ENCODE data around the gene RUVBL1.

DNA sequence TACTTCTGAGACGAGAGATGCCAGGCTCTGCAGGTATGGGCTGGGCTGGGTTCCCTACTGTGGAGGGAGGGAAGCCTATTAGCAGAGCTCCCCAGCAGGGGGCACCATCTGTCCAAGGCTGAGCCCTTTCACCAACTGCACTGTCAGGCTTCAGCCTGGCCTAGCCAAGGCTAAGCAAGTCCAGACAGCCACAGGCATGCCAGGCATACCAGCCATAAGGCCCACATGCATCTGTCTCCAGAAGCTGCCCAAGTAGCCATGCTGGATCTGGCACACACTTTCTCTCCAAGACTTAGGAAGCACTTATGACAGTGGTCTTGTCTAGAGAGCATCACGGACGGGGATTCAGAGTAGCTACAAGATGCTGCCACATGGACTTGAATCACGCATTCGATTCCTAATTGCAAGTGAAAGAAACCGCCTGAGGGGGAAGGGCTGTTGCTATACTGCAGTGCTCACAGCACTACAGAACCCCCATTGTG, 28.3 kb downstream of the RUVBL1 start:
- peak in 5 of 7 experiments; percentile 72 to 86 (median 75) for TF ChIP-seq CTCF (IDR thresholded peaks at IDR 0.05)
- TF ChIP-seq POLR2A (IDR thresholded peaks at IDR 0.05), result no peak
- no peak for TF ChIP-seq EP300 (IDR thresholded peaks at IDR 0.05)

Measured in stomach (tissue), 4 donors.